ENCODE measurements around the gene KIF2C. TPM values are rescaled to one million over a fixed set of nuclear protein-coding genes. Genes with fewer than 3 reads are reported as not detected.

Gene KIF2C
- total and polyA plus RNA-seq, 9 of the 15 experiments (the other 6 are each of a cell fraction or from before 2014, with no cell fraction given): 84.9 to 226 (median 169) TPM

DNA sequence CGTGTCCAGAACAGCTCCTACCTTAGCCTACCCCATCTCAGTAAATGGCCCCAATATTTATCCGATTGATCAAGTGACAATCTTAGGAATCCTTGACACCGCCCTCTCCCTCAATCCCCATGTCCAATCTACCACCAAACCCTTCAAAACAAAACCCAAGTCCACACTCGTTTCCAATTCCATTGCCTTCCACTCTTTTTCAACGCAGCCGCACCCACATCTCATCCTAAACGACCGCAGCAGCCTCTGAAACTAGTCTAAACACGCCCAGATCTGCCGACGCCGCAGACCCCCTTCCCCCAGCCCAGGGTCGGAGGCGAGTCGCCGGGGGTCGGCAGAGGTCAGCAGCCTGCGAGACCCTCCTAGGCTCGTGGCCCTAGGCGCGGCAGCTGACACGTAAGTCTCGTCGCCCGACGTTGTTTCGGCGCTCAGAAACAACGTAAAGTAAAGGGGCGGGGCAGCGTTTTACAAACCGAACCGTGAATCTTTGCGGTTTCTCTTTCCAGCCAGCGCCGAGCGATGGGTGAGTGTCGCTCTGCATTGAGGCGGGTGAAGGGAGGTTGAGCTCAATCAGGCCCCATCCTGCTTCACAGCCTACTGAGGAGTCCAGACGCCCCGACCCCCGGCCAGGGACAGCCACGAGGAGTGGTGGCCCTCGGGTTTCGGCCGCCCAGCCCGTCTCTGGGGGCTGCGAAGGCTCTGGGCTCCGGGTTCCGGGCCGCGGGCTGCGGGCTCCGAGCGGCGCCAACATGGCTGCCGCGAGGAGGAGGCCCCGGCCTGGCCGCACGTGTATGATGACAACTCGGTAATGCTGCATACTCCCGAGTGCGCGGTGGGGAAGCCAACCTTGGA lies 35.7 kb downstream of the KIF2C start, which contains the start of gene RPS8 (continued):
- TF ChIP-seq, protein P1, sequence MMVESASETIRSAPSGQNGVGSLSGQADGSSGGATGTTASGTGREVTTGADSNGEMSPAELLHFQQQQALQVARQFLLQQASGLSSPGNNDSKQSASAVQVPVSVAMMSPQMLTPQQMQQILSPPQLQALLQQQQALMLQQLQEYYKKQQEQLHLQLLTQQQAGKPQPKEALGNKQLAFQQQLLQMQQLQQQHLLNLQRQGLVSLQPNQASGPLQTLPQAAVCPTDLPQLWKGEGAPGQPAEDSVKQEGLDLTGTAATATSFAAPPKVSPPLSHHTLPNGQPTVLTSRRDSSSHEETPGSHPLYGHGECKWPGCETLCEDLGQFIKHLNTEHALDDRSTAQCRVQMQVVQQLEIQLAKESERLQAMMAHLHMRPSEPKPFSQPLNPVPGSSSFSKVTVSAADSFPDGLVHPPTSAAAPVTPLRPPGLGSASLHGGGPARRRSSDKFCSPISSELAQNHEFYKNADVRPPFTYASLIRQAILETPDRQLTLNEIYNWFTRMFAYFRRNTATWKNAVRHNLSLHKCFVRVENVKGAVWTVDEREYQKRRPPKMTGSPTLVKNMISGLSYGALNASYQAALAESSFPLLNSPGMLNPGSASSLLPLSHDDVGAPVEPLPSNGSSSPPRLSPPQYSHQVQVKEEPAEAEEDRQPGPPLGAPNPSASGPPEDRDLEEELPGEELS (CRISPR knock-in tag; IDR thresholded peaks at IDR 0.05; ENCODE audit: borderline replicate concordance): peak; percentile 94
- TF ChIP-seq MCM3 (IDR thresholded peaks at IDR 0.05): no peak; the same call in 1 of the 2 replicates
- peak; percentile 60; the same call in 1 of the 2 replicates for TF ChIP-seq DIDO1 (tag; IDR thresholded peaks at IDR 0.05; ENCODE audit: low read depth)
- peak; percentile 44; the same call in 1 of the 2 replicates for TF ChIP-seq EP300 (IDR thresholded peaks at IDR 0.05; ENCODE audit: low read length)
- TF ChIP-seq ZNF197 (CRISPR knock-in tag; IDR thresholded peaks at IDR 0.05; ENCODE audit: low read depth): no peak; the same call in 1 of the 2 replicates
- TF ChIP-seq ZNF512 (tag; IDR thresholded peaks at IDR 0.05): no peak
- peak; percentile 33; the same call in 1 of the 2 replicates for TF ChIP-seq CUX1 (CRISPR knock-in tag; IDR thresholded peaks at IDR 0.05)
- TF ChIP-seq MAX (CRISPR knock-in tag; IDR thresholded peaks at IDR 0.05): peak; percentile 95
- TF ChIP-seq CBFB (CRISPR knock-in tag; IDR thresholded peaks at IDR 0.05): peak; percentile 100
- peak; percentile 92 for TF ChIP-seq AFF4 (CRISPR knock-in tag; IDR thresholded peaks at IDR 0.05)
- peak; percentile 94 for TF ChIP-seq L3MBTL2 (IDR thresholded peaks at IDR 0.05)
- TF ChIP-seq TAF1 (IDR thresholded peaks at IDR 0.05; ENCODE audit: control insufficient read depth, extremely low read depth, insufficient read depth, low read length, severe bottlenecking): peak; percentile 99
- TF ChIP-seq ZNF134 (CRISPR knock-in tag; conservative IDR thresholded peaks at IDR 0.05): no peak

Measured in K562 (cell line).